SK-N-MC (cell line): ENCODE data around the gene PTPRK.

Experiments
- EZH2 ChIP-seq: fragments of 200-600 bp; sonication (generic); IDR thresholded peaks from one replicate; pipeline ENCODE4 v1.6.1; 2017; ENCODE audit warnings: antibody characterized with exemption
- POLR2AphosphoS5 ChIP-seq: IDR thresholded peaks from 2 replicates; pipeline ENCODE4 v1.6.1; 2012; ENCODE audit warnings: mild to moderate bottlenecking, low read depth, low read length, borderline replicate concordance

- TF ChIP-seq POLR2AphosphoS5 (no peak), EZH2 (no peak)
These were observed 41.2 kb downstream of the PTPRK start for GRCh38 chr6:128479048-128479666.
